HG03039 (cell line): ENCODE data around the gene CD5L.

Experiments used
- ATAC-seq: cut with Tn5 transposase; IDR thresholded peaks from one replicate; pipeline ENCODE4 v1.9.1; 2021; ENCODE audit warnings: mild to moderate bottlenecking, moderate library complexity; ENCODE audit not compliant: unreplicated experiment

Gene CD5L

GRCh38 chr1:157841708-157842107 lies at the start of gene CD5L:
CD5L (minus strand) TSS chr1:157841808; CDS start chr1:157841701, 107 bp downstream.
- ATAC-seq = no peak

- no peak for ATAC-seq
Observed at GRCh38 chr1:157882580-157882979, 41.0 kb upstream of the CD5L start.

GRCh38 chr1:157880621-157881020 lies 39.0 kb upstream of the CD5L start:
- no peak for ATAC-seq

- ATAC-seq = no peak
Observed at GRCh38 chr1:157878059-157878458, 36.5 kb upstream of the CD5L start.

GRCh38 chr1:157870490-157870889 lies 28.9 kb upstream of the CD5L start:
- no peak for ATAC-seq

- ATAC-seq = no peak
Observed at GRCh38 chr1:157868654-157869053, 27.0 kb upstream of the CD5L start.

- ATAC-seq = no peak
Observed at GRCh38 chr1:157862114-157863070, 20.8 kb upstream of the CD5L start.

GRCh38 chr1:157856538-157856937 lies 14.9 kb upstream of the CD5L start:
- no peak for ATAC-seq

GRCh38 chr1:157852476-157852875 lies 10.9 kb upstream of the CD5L start:
- ATAC-seq = no peak

- ATAC-seq = no peak
Observed at GRCh38 chr1:157849229-157849875, 7.7 kb upstream of the CD5L start.

GRCh38 chr1:157844089-157844830 lies 2.7 kb upstream of the CD5L start:
- ATAC-seq = no peak

- ATAC-seq = peak; percentile 62
Observed at GRCh38 chr1:157842939-157843338, 1.3 kb upstream of the CD5L start.

GRCh38 chr1:157838966-157839365 lies 2.6 kb downstream of the CD5L start:
- ATAC-seq = no peak

- no peak for ATAC-seq
Observed at GRCh38 chr1:157834430-157834829, 7.2 kb downstream of the CD5L start.

GRCh38 chr1:157833145-157833544 lies 8.5 kb downstream of the CD5L start:
- ATAC-seq = no peak

- ATAC-seq = no peak
Observed at GRCh38 chr1:157831968-157832626, 9.5 kb downstream of the CD5L start.

- ATAC-seq = no peak
Observed at GRCh38 chr1:157830887-157831286, 10.7 kb downstream of the CD5L start.

- no peak for ATAC-seq
Observed at GRCh38 chr1:157829711-157830110, 11.9 kb downstream of the CD5L start.

GRCh38 chr1:157829210-157829609 lies 12.4 kb downstream of the CD5L start:
- ATAC-seq = no peak

GRCh38 chr1:157820299-157820698 lies 21.3 kb downstream of the CD5L start:
- ATAC-seq = no peak

GRCh38 chr1:157819896-157820295 lies 21.7 kb downstream of the CD5L start, which contains the start of gene FCRL1:
FCRL1 (minus strand) TSS chr1:157820120; CDS start chr1:157820037, 83 bp downstream.
- ATAC-seq = no peak
